ENCODE results near the gene CPNE5. TPM values are rescaled to one million over a fixed set of nuclear protein-coding genes. Genes with fewer than 3 reads are reported as not detected.

The CPNE5 gene
- total and polyA plus RNA-seq, 9 of the 15 experiments (the other 6 are each of a cell fraction or from before 2014, with no cell fraction given): 0.14 to 1.0 (median 0.46) TPM; not detected in 2

- TF ChIP-seq ZNF584 (CRISPR knock-in tag; IDR thresholded peaks at IDR 0.05; ENCODE audit: low read depth) (0 out of 2 replicates have a peak, but pooled peaks have one; percentile 53), ZFP36 (IDR thresholded peaks at IDR 0.05; ENCODE audit: low read depth, low read length, partially characterized antibody) (no peak), ZNF586 (CRISPR knock-in tag; conservative IDR thresholded peaks at IDR 0.05) (no peak), SRSF1 (IDR thresholded peaks at IDR 0.05; ENCODE audit: low read depth, low read length) (no peak), ZNF174 (CRISPR knock-in tag; IDR thresholded peaks at IDR 0.05) (no peak), ZNF830 (CRISPR knock-in tag; IDR thresholded peaks at IDR 0.05) (no peak), BDP1 (IDR thresholded peaks at IDR 0.05; ENCODE audit: insufficient read depth, insufficient read length) (no peak), ZNF589 (CRISPR knock-in tag; IDR thresholded peaks at IDR 0.05; ENCODE audit: low read depth) (no peak), SIN3B (IDR thresholded peaks at IDR 0.05; ENCODE audit: low read depth) (peak; percentile 85), GTF3C2 (IDR thresholded peaks at IDR 0.05; ENCODE audit: borderline replicate concordance, extremely low read depth, insufficient read length) (no peak), FOXO4 (CRISPR knock-in tag; IDR thresholded peaks at IDR 0.05) (no peak), CBFA2T3 (IDR thresholded peaks at IDR 0.05) (peak; percentile 37; the same call in 1 of the 2 replicates), NCOA6 (IDR thresholded peaks at IDR 0.05) (0 out of 2 replicates have a peak, but pooled peaks have one; percentile 31), LARP7 (IDR thresholded peaks at IDR 0.05) (peak; percentile 84; the same call in 1 of the 2 replicates), ZNF3 (CRISPR knock-in tag; IDR thresholded peaks at IDR 0.05) (no peak), ZBTB26 (CRISPR knock-in tag; IDR thresholded peaks at IDR 0.05) (no peak), ZNF77 (CRISPR knock-in tag; IDR thresholded peaks at IDR 0.05) (no peak), ZNF175 (CRISPR knock-in tag; IDR thresholded peaks at IDR 0.05; ENCODE audit: low read depth) (peak; percentile 80)
Measured at GRCh38 chr6:36885461-36886401, 46.5 kb upstream of the CPNE5 start, which contains the start of gene C6orf89 (continued).
